ENCODE data around the gene KATNB1. TPM values are rescaled to one million over a fixed set of nuclear protein-coding genes. Genes with fewer than 3 reads are reported as not detected.

KATNB1 gene
- total RNA-seq, 1 experiment from 2014 or later, result 60.4 TPM

- DNase-seq (ENCODE audit: low spot score) (no peak), ATAC-seq (no peak)
- Mint-ChIP-seq H3K9me3 (no peaks in the 10 kb centered on the region), H3K27ac (no peak overlapping the region), H3K36me3 (peaks cover 4% of the 10 kb centered on the region; the same call in 1 of the 2 replicates), H3K27me3 (ENCODE audit: low read depth) (peaks cover 3% of the 10 kb centered on the region; the same call in 1 of the 2 replicates), H3K4me3 (no peak overlapping the region), H3K4me1 (peaks cover 19% of the 10 kb centered on the region)
- no peak for TF ChIP-seq TCF7 (CRISPR knock-in tag; IDR thresholded peaks at IDR 0.05; ENCODE audit: low read depth)
- no peak for TF ChIP-seq AR (CRISPR knock-in tag; IDR thresholded peaks at IDR 0.05)
- TF ChIP-seq RELA (CRISPR knock-in tag; IDR thresholded peaks at IDR 0.05; ENCODE audit: borderline replicate concordance), result no peak
- no peak for TF ChIP-seq AFF4 (CRISPR knock-in tag; IDR thresholded peaks at IDR 0.05; ENCODE audit: borderline replicate concordance)
- TF ChIP-seq ETV6 (CRISPR knock-in tag; IDR thresholded peaks at IDR 0.05), result no peak
- TF ChIP-seq FOXK1 (CRISPR knock-in tag; IDR thresholded peaks at IDR 0.05), result no peak
- no peak for TF ChIP-seq TEAD4 (CRISPR knock-in tag; IDR thresholded peaks at IDR 0.05)
- TF ChIP-seq HMGXB4 (CRISPR knock-in tag; IDR thresholded peaks at IDR 0.05), result no peak
- TF ChIP-seq MAX (CRISPR knock-in tag; IDR thresholded peaks at IDR 0.05), result no peak
- ChIA-PET CTCF (interaction anchor here (1.2 kb wide), 1 partner anchor 35 kb away, joined by 3 read pairs; the partner anchor contains the start of gene KATNB1), POLR2A (no interaction called here)
These were observed 34.8 kb downstream of the KATNB1 start for GRCh38 chr16:57770361-57770760.

GRCh38 chr16:57771141-57771785 lies 35.7 kb downstream of the KATNB1 start:
- no peak overlapping the region for H3K4me3 Mint-ChIP-seq
- H3K27ac Mint-ChIP-seq, result no peak overlapping the region
- ChIA-PET POLR2A (interaction anchor here (0.5 kb wide), 1 partner anchor 161 kb away, joined by 3 read pairs; no protein-coding TSS in a partner anchor), CTCF (interaction anchor here (0.9 to 1.7 kb wide), 4 partner anchors 24 to 92 kb away, joined by 3 to 8 read pairs (median 3); partner anchors contain the start of gene KATNB1)
- ATAC-seq (no peak), DNase-seq (ENCODE audit: low spot score) (no peak)
- no peaks in the 10 kb centered on the region for H3K9me3 Mint-ChIP-seq
- peaks cover 23% of the 10 kb centered on the region for H3K4me1 Mint-ChIP-seq
- TF ChIP-seq ERG (CRISPR knock-in tag; IDR thresholded peaks at IDR 0.05), result no peak
- 0 out of 2 replicates have a peak, but pooled peaks have one; percentile 38 for TF ChIP-seq KAT7 (CRISPR knock-in tag; IDR thresholded peaks at IDR 0.05; ENCODE audit: borderline replicate concordance)
- peaks cover 3% of the 10 kb centered on the region; the same call in 1 of the 2 replicates for H3K27me3 Mint-ChIP-seq (ENCODE audit: low read depth)
- peaks cover 4% of the 10 kb centered on the region; the same call in 1 of the 2 replicates for H3K36me3 Mint-ChIP-seq
